ENCODE measurements around the gene ZNRF2. TPM values are rescaled to one million over a fixed set of nuclear protein-coding genes. Genes with fewer than 3 reads are reported as not detected.

Gene ZNRF2
- 10 to 100 TPM; 20.2 to 44.1 (median 27.1) TPM for total RNA-seq

DNA sequence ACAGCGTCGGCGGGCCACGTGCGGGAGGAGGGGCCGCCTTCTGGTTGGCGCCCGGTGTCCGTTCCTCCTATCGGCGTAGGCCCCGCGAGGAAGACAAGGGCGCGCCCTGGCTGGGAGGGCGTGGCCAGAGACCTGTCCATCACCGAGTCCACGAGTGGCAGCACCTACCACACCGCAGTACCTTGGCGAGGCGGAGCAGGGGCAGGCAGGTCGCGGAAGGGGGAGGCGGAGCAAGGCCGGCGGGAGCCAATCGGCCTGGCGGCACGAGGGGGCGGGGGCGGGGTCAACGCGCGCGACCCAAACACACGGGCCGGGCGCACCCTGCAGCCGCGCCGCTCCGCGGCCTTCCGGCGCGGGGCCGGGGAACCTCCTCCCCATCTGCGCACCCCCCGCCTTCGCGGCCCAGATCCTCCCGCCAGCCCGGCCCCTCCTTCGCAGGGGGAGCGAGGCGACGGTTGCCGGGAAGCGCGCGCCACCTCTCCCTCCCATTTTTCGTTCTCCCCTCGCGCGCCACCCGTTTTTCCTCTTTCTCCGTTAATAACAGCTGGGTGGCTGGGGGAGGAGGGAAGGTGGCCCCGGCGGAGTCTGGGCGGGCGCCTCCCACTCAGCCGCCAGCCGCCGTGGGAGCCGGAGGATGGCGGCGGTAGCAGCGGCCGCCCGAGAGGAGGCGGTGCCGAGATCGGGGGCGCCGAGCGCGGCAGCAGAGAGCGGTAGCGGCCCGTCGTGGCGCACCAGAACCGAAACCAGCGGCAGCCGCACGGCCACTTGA lies at the start of gene ZNRF2:
TSS of gene ZNRF2 (plus strand) at position 300 of the 769 bp plus-strand sequence. CDS start 761 bp downstream, outside the sequence.
- Histone ChIP-seq H3K27ac (peak within 1 kb of the TSS; percentile 91 to 100 (median 98)), H3K4me3 (peak within 1 kb of the TSS; percentile 14 to 95 (median 81)), H3K9me3 (peaks cover 0 to 3% (median 0%) of the 10 kb centered on the region in 4 donors), H3K4me1 (peaks cover 3 to 29% (median 19%) of the 10 kb centered on the region in 4 donors), H3K36me3 (no peaks in the 10 kb centered on the region), H3K27me3 (no peaks in the 10 kb centered on the region)
- ATAC-seq (ENCODE audit: low FRiP score in 2 of 2) (peak; percentile 94 to 99), DNase-seq (peak; percentile 99 to 100)
- TF ChIP-seq EP300 (IDR thresholded peaks at IDR 0.05): peak in 1 of 4 donors; percentile 46
- TF ChIP-seq POLR2A (IDR thresholded peaks at IDR 0.05): peak in 3 of 4 donors; percentile 78 to 91 (median 81)
- peak; percentile 32 to 77 (median 70) for TF ChIP-seq CTCF (IDR thresholded peaks at IDR 0.05)
- peak; percentile 73 to 83 for TF ChIP-seq POLR2AphosphoS5 (IDR thresholded peaks at IDR 0.05)
- WGBS, 2 donors: 0% methylated on average over 33 to 68 of the region's 96 CpGs

DNA sequence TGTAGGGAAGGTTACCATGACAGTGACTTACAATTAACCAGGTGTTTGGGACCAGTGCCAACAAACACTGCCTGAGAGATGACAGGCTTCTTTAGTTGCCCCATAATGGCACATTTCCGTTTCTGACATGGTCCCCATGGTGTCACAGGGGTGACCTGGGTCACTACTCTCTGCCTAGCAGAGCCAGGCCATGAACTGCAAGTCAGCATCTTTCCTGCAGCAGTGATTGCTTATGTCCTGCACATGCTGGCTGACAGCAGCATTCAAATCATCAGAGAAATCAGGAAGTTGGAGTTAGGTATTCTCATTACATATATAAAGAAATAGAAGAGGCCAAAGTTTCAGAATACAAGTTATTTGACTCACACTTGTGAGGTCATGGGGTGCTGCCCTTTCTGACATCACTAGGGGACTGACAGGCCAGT lies 47.1 kb upstream of the ZNRF2 start:
- H3K9me3 ChIP-seq: no peaks in the 10 kb centered on the region
- 40% methylated on average over 1 of the region's 1 CpG; no CpG with 5 or more reads in 1 of the 2 donors for WGBS, 2 donors
- H3K27me3 ChIP-seq: no peaks in the 10 kb centered on the region
- peak in 1 of 2 donors; percentile 79 for ATAC-seq (ENCODE audit: low FRiP score in 2 of 2)
- TF ChIP-seq EP300 (IDR thresholded peaks at IDR 0.05): no peak
- no peak for TF ChIP-seq CTCF (IDR thresholded peaks at IDR 0.05)
- TF ChIP-seq POLR2A (IDR thresholded peaks at IDR 0.05): no peak
- TF ChIP-seq POLR2AphosphoS5 (IDR thresholded peaks at IDR 0.05): no peak
- no peaks in the 10 kb centered on the region for H3K36me3 ChIP-seq
- no peak overlapping the region for H3K27ac ChIP-seq
- H3K4me1 ChIP-seq: peaks cover 4 to 18% (median 14%) of the 10 kb centered on the region in 4 donors
- DNase-seq: peak in 1 of 2 donors; percentile 27
- no peak overlapping the region for H3K4me3 ChIP-seq

DNA sequence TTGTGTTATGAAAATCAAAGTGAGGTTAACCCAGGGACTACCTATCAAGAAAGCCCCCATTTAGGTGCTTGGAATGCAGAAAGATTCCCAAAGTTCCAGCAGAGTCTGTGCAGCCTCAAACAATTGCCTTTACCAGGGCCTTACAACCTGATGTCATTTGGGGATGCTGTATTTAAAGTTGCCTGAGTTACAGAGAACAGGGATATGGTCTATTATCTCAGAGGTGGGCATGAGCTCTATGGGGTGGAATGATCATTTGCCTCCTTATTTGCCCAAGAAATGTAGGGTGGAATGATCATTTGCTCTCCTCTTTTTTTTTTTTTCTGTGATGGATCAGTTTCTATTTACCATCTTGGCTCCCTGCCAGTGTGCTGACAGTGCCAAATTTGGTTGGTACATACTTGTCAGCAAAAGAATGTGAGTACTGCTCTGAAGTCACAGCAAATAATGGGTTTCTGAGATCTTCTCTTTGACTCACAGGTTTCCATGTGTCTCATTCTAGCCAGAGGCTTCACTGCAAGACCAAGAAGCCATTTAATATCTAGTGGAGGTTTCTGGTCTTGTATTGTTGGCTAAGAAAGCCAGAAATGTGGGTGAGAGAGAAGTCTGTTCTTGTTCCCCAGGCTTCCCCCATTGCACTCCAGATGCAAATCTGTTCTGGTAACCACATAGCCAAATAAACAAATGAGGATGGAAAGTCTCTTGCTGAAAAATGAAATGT lies 45.5 kb upstream of the ZNRF2 start:
- Histone ChIP-seq H3K4me1 (peaks cover 4 to 18% (median 14%) of the 10 kb centered on the region in 4 donors), H3K36me3 (no peaks in the 10 kb centered on the region), H3K27ac (no peak overlapping the region), H3K4me3 (no peak overlapping the region), H3K27me3 (no peaks in the 10 kb centered on the region), H3K9me3 (no peaks in the 10 kb centered on the region)
- TF ChIP-seq POLR2A (IDR thresholded peaks at IDR 0.05): no peak
- no peak for TF ChIP-seq CTCF (IDR thresholded peaks at IDR 0.05)
- TF ChIP-seq POLR2AphosphoS5 (IDR thresholded peaks at IDR 0.05): no peak
- no peak for TF ChIP-seq EP300 (IDR thresholded peaks at IDR 0.05)
- peak in 1 of 2 donors; percentile 61 for DNase-seq
- peak in 1 of 2 donors; percentile 53 for ATAC-seq (ENCODE audit: low FRiP score in 2 of 2)

DNA sequence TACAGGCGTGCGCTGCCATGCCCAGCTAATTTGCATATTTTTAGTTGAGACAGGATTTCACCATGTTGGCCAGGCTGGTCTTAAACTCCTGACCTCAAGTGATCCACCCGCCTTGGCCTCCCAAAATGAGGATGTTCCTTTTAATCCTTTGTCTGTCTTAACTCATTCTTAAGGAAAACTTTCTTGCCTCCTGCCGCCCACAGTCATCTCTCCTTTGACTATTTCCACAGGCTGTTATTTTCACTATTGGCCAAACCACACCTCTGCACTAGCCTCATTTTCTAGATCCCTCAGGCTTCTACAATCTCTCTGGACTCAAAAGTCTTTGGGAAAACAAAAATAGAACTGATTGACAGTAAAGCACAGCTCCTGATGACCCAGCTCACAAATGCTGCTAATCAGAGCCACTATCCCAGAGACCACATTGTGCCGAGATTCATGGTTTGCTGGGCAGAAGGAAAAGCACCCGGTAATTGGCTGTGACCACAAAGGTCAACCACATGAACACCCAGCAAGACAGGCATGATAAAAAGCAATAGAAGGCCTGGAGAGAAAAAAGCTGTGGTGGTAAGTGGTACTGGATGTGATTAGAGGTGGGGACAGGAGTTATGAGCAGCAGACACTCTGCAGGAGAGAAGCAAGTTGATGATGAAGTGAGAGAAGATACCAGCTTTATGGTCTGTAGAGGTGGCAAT lies 44.1 kb upstream of the ZNRF2 start:
- no peak for DNase-seq
- no peak overlapping the region for H3K4me3 ChIP-seq
- H3K36me3 ChIP-seq: no peaks in the 10 kb centered on the region
- no peak for TF ChIP-seq POLR2AphosphoS5 (IDR thresholded peaks at IDR 0.05)
- no peak for ATAC-seq (ENCODE audit: low FRiP score in 2 of 2)
- no peaks in the 10 kb centered on the region for H3K9me3 ChIP-seq
- 71 to 74% methylated on average over 6 of the region's 6 CpGs for WGBS, 2 donors
- peaks cover 4 to 18% (median 14%) of the 10 kb centered on the region in 4 donors for H3K4me1 ChIP-seq
- no peaks in the 10 kb centered on the region for H3K27me3 ChIP-seq
- no peak overlapping the region for H3K27ac ChIP-seq

DNA sequence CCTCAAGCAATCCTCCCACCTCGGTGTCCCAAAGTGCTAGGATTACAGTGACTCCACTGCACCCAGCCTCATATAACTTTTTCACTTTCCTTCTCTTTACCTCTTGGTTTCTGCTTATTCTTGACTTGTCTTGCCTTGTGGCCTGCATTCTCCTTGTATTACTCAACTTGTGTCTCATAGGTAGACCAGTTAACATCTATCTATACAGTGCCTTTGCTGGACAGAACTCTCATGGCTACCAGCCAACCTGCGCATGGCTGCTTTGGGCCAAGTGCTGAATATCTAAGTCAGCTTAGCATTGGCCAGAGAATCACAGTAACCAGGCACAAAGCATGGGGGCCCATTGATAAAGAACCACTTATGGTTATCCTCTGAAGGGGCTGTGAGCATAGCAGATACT lies 42.6 kb upstream of the ZNRF2 start:
- WGBS, 2 donors: 98 to 100% methylated on average over 2 of the region's 2 CpGs
- H3K36me3 ChIP-seq: no peaks in the 10 kb centered on the region
- H3K4me1 ChIP-seq: peaks cover 4 to 18% (median 14%) of the 10 kb centered on the region in 4 donors
- no peak for ATAC-seq (ENCODE audit: low FRiP score in 2 of 2)
- no peak overlapping the region for H3K4me3 ChIP-seq
- H3K9me3 ChIP-seq: no peaks in the 10 kb centered on the region
- no peak for DNase-seq
- H3K27ac ChIP-seq: no peak overlapping the region
- TF ChIP-seq EP300 (IDR thresholded peaks at IDR 0.05) (no peak), POLR2AphosphoS5 (IDR thresholded peaks at IDR 0.05) (no peak), POLR2A (IDR thresholded peaks at IDR 0.05) (no peak), CTCF (IDR thresholded peaks at IDR 0.05) (no peak)
- H3K27me3 ChIP-seq: no peaks in the 10 kb centered on the region
